IPS-11a (cell line): Measurements from ENCODE around the gene TRIM43B.
"Not testable (repeated sequence)": the region's sequence is repeated elsewhere in the genome, so short reads cannot be mapped to it uniquely, and the experiment has no call there.

ENCODE experiments used
- H3K4me3 ChIP-seq: one replicate; pipeline ENCODE4 v1.5.1; 2013; ENCODE audit warnings: low read depth, low read length, control low read depth

Gene TRIM43B

DNA sequence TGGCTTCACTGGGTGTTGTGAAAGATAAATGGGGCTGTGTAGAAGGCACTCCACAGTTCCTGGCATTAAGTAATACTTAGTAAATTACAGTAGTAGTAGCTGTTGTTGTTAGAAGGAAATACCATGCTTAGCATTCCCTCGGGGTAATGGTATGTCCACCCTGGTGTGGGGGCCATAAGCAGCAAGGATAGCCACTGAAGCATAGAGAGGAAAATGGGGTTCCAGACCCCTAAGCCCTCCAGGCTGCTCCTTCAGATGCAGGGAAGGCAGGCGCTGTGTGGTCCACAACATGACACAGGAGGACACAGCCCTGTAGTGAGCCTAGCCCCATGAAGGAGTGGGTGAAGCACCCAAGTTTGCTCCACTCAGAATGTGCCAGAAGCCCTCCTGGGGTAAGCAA lies 50.6 kb downstream of the TRIM43B start:
- H3K4me3 ChIP-seq = not testable (repeated sequence)

DNA sequence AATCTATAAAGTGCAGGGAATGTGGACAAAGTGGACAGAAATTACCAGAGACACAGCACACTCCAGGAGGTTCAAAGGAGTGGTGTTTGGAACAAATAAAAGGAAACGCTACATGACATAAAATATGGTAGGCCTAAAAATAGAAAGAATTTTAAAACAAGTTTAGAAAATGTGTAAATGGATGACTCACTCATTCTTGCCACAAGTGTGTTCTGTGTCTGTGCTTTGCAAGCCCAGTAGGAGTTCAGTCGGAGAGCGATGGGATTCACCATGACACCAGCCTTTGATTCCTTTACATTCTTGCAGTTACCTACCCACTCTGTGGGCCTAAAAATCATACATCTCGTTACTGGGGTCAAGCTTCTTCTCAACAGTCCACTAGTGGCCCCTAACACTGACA lies 51.2 kb downstream of the TRIM43B start:
- not testable (repeated sequence) for H3K4me3 ChIP-seq

DNA sequence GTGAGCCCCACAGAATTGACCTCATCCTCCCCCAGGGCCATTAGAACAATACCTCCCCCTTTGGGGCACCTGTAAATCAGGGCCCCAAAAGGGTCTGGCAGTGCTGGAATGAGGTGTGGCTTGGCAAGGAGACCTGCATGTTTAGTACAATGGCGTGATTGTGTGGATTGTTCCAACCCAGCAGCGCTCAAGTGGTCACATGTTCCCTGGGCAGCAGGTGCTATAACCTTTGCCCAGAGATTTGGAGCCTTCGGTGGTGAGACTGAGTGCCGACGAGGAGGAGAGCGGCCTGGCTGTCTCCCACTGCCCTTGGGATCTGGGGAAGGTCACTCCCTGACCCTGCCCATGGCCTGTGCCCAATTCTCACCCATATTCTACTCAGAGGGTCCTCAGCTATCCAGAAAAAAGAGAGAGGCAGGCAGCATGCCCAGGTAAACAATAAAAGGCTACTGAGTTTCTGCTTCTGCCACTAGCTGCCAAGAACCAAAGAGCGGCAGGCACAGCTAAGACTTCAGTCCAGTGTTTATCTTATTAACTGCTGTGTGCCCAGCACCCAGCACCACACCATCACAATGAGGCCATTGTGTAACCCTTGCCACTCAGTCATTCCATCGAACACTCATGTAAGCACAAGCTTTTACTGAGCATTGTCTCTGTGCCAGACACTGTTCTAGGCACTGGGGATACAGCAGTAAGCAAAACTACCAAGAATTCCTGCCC lies 54.6 kb downstream of the TRIM43B start:
- not testable (repeated sequence) for H3K4me3 ChIP-seq

DNA sequence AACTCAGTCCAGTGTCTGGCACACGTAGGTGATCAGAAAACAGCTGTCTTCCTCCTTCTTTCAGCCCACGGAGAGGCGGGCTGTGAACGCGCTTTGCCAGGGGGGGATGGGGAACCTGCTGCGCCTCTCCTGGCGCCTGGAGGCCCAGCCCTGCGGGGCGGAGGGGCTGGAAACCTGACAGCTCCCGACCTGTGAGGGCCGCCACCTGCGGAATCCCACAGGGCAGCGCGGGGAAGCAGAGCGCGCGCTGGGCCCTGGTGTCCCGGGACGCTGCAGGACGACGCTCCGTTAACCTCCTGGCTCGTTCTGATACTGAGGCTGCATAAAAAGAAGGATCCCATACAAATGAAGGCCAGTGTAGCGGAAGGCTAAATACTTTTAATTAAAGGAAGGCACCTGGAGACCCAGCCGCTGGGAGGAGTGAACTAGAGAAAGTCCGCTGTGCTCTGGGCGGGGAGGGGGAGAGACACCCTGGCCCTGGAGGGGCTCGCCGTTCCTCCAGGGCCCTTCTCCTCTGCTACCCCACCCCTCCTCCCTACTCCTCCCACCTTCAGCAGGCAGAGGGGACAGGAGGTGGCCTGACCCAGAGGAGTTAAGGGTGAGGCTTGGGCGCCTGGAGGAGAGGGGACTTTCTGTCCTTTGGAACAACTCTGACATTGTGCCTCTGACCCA lies 57.2 kb downstream of the TRIM43B start:
- H3K4me3 ChIP-seq = not testable (repeated sequence)
